Hematopoietic multipotent progenitor cell treated with erythropoietin and hydrocortisone succinate and interleukin-3 and kit ligand, for 8 days (in vitro differentiated cells): Measurements from ENCODE around the gene ANKRD13B.
A peak's percentile ranks its signal among the peaks of the same experiment; 100 is the strongest.
"Not testable (repeated sequence)": the region's sequence is repeated elsewhere in the genome, so short reads cannot be mapped to it uniquely, and the experiment has no call there.

Source experiments
- DNase-seq: peaks from one replicate; pipeline ENCODE4 v3.0.0-alpha.2; 2015

ANKRD13B gene

DNA sequence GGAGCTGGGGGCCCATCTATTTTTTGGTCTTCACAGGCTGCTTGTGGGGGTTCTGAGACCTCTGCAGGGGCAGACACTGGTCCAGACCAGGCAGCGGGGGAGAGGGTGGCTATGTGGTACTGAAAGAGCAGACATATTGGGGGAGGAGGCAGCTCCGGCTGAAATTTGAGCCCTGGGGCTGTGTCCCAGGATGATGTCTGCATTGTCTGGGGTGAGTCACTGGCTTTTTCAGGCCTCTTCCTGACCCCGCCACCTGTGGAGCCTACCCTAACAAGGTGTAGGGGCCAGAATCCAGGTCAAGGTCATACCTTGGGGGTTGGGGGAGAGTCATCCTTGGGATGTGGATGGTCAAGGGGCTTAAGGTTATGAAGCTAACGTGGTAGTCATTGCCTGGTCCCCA, 27.3 kb downstream of the ANKRD13B start:
- DNase-seq, result no peak

- no peak for DNase-seq
Measured at GRCh38 chr17:29620779-29621500, 28.0 kb downstream of the ANKRD13B start.

DNA sequence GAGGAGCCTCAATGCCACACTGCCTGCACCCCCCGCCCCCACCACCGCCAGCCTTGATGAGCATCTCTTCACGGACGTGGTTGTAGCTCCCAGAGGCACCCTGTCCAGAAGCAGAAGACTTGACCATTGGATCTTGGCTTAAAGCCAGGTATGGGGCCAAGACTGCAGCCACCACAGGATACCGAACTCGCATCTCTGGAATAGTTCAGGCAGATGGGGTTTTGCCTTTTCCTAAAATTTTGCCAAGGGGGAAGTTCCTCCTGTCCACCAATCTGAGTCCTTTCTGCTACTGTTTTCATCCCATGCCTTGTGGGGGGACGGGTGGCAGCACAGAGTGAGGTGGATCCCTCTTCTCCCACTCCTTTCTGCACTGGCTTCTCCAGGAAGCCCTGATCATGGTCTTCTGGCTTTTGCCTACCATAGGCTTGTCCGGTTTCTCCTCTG, 28.8 kb downstream of the ANKRD13B start:
- no peak for DNase-seq

DNA sequence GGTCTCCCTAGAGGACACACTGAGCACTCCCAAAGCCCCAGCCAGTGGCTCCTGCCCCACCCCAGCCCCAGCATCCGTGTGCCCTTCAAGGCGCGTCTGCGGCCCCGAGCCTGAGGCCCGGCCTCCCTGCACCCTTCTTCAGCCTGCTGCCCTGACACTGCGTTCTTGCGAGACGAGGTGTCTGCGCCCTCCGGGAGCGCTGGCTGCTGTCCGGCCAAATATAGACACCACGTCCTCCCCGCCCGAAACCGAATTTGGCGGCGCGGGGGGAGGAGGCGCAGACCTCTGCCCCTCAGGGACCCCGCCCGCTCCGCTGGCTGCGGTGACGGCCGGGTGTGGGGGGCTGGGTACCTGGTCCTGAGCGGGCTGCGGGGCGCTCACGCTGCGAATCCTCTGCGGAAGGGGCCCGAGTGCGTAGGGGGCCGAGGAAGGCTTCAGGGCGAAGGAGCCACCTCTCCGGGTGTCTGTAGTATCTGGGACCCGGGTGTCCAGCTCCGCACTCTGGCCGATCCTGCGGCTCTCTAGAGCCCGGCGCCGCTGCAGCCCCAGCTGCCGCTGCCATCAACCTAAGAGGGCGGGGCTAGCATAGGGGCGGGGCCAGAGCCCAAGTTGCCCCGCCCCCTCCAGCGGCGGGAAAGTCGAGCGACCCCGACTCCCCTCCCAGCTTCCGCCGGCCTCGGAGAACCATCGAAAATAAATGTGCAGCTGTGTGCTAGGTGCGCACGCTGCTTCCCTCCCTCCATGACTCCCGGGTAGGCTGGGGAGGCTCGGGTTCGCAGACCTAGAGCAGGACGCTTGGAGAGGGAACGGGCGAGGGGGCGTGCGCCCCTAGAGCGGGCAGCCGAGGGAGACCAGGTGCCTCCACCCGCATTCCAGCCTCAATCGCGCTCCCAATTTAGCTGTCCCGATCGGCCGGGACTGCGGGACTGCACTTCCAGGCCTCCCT, 29.7 kb downstream of the ANKRD13B start, which contains the start of gene CORO6:
TSS of gene CORO6 (minus strand) at position 576 of the 946 bp plus-strand sequence. CDS start 1,491 bp downstream, outside the sequence.
- DNase-seq, result peak; percentile 39

GRCh38 chr17:29623283-29623647, 30.3 kb downstream of the ANKRD13B start:
- no peak for DNase-seq

DNA sequence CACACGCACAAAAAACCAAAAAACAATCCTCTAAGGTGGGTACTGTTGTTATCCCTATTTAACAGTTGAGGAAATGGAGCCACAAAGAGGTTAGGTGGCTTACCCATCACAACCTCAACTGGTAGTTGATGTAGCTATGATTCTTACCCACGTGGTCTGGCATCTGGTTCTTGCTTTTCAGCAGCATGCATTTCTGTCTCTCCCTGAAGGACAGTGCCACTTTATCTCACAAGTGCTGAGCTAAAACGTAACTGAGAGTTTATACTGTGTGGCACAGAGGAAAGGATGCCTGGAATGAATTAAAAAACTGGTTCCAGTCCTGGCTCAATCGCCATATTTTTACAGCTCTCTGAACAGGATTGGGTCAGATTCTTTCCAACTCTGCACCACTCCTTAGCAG, 31.7 kb downstream of the ANKRD13B start:
- no peak for DNase-seq

DNA sequence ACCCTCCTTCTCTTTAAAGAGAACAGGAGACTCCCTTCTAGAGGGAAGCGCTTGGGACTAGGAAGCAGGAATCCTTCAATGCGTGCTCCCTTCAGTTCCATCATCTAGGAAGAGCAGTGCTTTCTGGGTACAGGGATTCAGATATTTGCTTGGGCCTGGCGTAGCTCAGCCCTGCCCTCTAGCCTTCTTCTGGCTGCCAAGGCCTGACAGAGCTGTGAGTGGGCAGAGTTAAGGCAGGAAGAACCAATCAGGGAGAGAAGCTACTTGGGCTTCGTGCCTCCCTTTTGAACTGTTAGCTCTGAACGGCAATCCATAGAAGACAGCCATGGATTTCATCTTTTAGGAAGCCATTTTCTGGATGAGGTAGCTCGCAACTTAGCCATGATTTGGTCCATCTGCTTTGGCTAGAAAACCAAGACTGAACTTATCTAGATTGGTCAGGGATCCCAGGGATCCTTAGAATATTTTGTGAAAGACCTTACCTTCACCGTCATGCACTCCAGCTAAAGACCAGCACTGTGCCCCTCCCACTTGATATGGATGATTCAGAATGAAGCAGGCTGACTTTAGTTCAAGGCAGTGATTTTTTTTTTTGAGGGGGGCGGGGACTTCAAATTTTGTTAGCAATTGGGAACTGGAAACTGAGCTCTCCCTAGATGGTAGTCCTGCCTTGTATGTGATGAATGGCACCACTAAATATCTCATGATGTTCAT, 32.3 kb downstream of the ANKRD13B start:
- DNase-seq, result peak; percentile 29

DNA sequence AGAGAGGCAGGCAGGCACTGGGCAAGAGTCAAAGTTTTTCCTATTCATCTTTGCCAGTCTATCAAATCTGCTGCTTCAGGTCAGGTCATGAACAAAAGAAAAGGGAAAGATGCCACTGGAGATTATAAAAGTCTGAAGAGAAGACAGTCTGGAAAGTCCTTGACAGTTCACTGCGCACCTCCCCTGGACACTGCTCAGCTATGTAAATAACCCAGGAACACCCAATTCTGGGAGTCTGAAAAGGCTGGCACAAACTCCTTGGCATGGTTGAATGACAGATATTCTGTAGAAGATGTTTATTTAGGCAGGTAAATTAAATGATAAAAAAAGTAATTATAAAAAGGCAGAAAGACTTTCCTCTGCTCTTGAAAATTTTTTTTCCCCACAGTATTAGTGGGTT, 35.0 kb downstream of the ANKRD13B start:
- no peak for DNase-seq

DNA sequence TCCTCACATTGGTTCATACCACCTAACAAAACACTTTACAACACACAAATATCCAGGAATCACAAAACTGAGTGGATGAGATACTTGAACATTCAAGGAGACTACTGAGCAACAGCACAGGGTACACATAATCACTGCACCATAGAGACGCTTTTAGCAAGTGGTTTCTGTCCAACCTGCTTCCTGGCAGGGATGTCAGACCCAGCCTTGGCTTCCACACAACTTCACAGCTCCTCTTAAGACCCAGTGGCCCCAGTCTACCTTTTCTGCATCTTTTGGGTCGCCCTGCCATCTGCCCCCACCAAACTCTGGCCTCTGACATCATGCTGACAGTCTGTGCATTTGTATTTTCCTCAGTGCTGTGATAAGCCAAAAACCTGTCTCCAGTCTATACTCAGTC, 35.7 kb downstream of the ANKRD13B start:
- DNase-seq, result no peak

DNA sequence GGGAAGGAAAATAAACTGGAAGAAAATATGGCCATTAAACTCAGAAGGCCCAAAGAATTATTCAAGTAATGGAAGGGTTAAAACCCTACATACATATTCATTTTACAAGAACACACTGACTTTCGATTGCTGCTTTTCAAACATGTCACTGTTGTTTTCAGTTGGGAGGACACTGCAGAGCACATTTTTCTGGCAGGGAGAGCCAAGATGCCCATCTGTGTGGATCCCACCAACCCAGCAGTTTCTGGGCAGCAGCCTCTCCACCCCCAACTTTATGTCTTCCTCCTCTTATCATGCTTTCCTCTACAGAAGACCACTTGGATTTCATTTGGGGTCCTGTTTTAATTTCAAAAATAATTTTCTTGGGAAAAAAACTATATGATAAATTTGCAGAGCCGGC, 36.9 kb downstream of the ANKRD13B start:
- DNase-seq, result no peak

- DNase-seq, result no peak
Measured at GRCh38 chr17:29630630-29631193, 37.8 kb downstream of the ANKRD13B start.

DNA sequence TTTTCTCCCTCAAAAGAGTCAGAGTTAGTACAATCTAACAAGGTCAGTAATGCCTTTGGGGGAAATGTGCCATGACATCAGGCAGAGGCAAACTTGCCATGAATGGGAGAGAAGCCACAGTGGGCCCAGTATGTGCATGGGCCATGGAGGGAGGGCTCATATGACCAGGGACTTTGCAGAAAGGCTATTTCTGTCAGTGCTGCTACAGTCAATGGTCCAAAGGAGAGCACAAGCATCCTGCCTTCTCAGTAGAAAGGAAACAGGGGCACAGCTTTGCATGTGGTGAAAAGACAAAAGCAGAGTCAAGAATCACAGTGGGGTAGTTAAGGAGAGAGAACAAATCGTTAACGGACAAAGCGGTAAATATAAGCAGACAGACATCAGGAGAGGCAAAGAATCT, 41.0 kb downstream of the ANKRD13B start:
- no peak for DNase-seq

GRCh38 chr17:29640413-29640812, 47.5 kb downstream of the ANKRD13B start:
- DNase-seq, result no peak

DNA sequence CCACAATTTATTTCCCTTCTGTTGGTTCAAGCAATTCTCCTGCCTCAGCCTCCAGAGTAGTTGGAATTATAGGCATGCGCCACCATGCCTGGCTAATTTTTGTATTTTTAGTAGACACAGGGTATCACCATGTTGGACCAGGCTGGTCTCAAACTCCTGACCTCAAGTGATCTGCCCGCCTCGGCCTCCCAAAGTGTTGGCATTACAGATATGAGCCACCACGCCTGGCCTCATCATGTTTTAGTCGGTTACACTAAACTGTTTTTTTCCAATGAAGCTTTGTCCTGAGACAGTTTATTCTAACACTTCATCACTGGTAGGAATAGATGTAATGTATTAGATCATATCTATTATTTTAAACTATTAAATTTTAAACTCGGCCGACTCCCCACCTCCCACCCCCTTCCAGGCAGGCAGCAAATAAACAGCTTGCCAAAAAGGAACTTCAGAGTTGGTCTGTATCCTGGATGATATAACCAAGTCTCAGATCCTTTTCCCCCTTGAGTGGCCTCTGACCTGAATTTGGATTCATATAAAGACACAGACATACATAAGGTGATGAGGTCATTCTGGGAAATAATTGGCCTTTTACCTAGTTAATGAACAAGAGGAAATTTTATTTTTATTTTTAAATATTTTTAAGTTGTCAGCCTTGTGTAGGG, 48.2 kb downstream of the ANKRD13B start:
- no peak for DNase-seq

GRCh38 chr17:29642171-29642611, 49.3 kb downstream of the ANKRD13B start:
- DNase-seq, result no peak

DNA sequence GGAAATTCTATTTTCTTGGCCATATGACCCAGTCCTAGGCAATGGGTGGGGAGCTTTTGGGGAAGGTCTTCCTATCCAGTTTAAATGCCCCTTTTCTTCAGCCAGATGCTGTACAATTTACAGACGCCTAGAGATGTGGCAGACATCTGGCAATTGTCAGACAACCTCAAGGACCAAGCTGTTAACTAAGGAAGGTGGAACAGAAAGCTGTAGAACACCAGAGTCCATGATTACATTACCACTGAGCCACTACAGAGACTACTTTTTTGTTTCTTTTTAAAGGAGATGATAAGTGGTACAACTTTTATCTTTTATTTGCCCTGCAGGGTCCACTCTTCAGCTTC, 50.9 kb downstream of the ANKRD13B start:
- DNase-seq, result no peak

DNA sequence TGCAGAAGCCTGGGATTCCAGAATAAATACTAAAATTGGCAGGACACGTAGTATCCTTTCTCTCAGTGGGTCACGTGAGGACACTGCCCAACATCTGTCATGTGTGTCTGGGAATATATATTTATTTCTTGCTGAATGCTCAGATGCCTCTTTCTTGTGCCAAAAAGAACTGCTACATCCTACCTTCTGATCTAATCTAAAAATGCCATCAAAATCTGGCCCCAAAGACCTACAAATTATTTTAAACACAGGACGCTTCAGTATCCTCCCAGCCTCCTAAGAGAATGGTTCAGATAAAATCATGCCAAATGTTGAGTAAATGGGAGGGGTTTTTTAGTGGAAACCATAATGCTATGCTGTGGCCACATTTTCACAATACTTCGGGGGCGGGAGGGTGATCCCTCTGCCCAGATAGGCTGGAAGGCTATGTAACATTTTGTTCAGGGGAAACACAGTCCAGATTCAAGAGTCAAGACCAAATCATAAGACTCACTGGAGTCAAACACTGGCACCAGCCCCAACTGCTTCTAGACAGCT, 52.7 kb downstream of the ANKRD13B start:
- DNase-seq, result peak; percentile 33

DNA sequence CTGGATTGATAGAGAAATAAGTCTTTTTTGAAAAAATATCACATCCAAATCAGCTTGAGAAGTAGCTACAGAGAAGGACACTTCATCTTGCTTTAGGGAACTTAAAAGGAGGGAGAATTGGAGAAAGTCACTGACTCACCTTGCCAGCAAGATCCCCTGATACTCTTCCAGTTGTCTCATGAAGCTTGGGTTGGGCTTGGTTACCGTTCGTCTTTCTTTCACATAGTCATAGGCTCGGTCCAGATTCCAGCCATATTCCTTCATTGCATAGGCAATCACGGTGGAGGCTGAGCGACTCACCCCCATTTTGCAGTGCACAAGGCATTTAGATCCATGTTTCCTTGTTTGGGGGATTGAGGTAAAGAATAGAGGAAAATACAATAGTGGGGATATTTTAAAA, 55.1 kb downstream of the ANKRD13B start:
- no peak for DNase-seq

- peak; percentile 28 for DNase-seq
Measured at GRCh38 chr17:29649359-29649758, 56.4 kb downstream of the ANKRD13B start.

- DNase-seq, result no peak
Measured at GRCh38 chr17:29650396-29650795, 57.5 kb downstream of the ANKRD13B start.

- DNase-seq, result not testable (repeated sequence)
Measured at GRCh38 chr17:29651913-29652312, 59.0 kb downstream of the ANKRD13B start.

GRCh38 chr17:29652976-29653375, 60.0 kb downstream of the ANKRD13B start:
- DNase-seq, result no peak
